Colonic mucosa (tissue), 4 donors: ENCODE results near the gene AFF3. TPM values are rescaled to one million over a fixed set of nuclear protein-coding genes. Genes with fewer than 3 reads are reported as not detected.

ENCODE experiments used
- DNase-seq: peaks from one replicate; pipeline ENCODE4 v3.0.0-alpha.2; 2020
- H3K27ac ChIP-seq: fragments of 200-600 bp; one replicate; pipeline ENCODE4 v1.8.0; 2021
- H3K27me3 ChIP-seq: fragments of 200-600 bp; one replicate; pipeline ENCODE4 v1.8.0; 2021
- H3K36me3 ChIP-seq: fragments of 200-600 bp; one replicate; pipeline ENCODE4 v1.8.0; 2021
- H3K4me1 ChIP-seq: fragments of 200-600 bp; one replicate; pipeline ENCODE4 v1.8.0; 2021; ENCODE audit warnings: mild to moderate bottlenecking
- H3K4me3 ChIP-seq: fragments of 200-600 bp; one replicate; pipeline ENCODE4 v1.8.0; 2021
- H3K9ac ChIP-seq, 2 donors: one replicate each; pipeline ENCODE4 v1.7.0; 2013; ENCODE audit warnings: control low read depth in 2 of 2, low read depth in 2 of 2, low read length in 2 of 2
- H3K9me3 ChIP-seq: fragments of 200-600 bp; one replicate; pipeline ENCODE4 v1.8.0; 2021
- intact Hi-C: fragments of 100-400 bp; cut with DNase I; formaldehyde crosslinking; loops from one replicate; pipeline ENCODE4 v1.14.1; 2022
- total RNA-seq, 2 donors: library from RNA; stranded (reverse); fragmentation: NEBNext Ultra II Directional in 1 of 2; extraction: Animal tissue kit (Norgen Biotek cat#: 25700) in 1 of 2; gene quantifications; one replicate each; pipeline ENCODE4 v1.2.1, GENCODE V29; 2021
- TF ChIP-seq, protein P1 (sequence below): fragments of 200-600 bp; IDR thresholded peaks from one replicate; pipeline ENCODE4 v1.8.0; 2022; ENCODE audit warnings: antibody characterized with exemption, mild to moderate bottlenecking
- donor health status: healthy.
- donor health status: DM: no; HTN: no; CAD: no.
- donor health status: DM: no; HTN: no; CAD: no.

AFF3 gene
- total RNA-seq, 2 donors from 2014 or later, result 0.86 to 2.6 TPM

DNA sequence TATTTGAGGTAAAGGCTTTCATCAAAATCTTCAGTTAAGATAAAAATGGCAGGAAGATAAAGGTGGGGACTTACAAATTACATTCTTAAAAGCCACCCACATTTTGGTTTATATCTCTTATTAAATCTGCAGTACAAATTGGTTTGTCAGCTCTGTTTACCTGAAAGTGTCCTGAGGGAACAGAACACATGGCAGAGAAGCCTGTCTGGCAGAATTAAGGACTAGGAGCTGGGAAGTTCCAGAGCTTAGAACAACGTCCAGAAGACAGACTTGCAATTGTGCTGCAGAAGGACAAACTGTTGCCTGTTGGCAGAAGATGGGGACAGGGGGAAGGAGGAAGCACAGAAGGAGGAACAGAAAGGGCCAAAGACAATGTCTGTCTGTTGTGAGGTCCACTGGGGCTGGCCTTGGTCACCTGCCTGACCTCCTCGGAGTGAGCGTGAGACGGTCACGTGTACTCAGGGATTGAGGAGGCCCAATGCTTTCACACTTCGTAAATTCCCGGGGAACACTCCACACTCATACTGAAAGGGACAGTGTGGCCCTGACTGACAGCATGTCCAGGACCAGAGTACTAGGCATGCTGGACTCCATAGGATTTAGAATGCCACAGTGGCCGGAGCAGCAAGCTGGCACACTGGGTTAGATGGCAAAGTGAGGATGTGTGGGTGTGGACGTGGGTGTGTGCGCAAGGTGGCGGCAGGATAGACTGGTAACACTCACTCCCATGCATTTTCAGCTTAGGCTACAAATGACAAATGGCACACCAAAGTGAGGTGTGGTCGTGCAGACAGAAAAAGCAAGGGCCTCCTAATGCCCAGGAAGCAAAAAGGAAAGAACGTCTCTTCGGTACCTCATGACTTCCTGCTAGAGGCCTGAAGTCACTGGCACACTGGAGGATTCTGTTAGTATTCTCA lies 441.6 kb downstream of the AFF3 start:
- Histone ChIP-seq H3K9ac (no peak overlapping the region), H3K36me3 (no peaks in the 10 kb centered on the region), H3K9me3 (no peaks in the 10 kb centered on the region), H3K27me3 (no peaks in the 10 kb centered on the region), H3K4me3 (no peak overlapping the region), H3K27ac (no peak overlapping the region), H3K4me1 (no peaks in the 10 kb centered on the region)
- no peak for DNase-seq
- intact Hi-C loops, result no loop called here
- TF ChIP-seq, protein P1, sequence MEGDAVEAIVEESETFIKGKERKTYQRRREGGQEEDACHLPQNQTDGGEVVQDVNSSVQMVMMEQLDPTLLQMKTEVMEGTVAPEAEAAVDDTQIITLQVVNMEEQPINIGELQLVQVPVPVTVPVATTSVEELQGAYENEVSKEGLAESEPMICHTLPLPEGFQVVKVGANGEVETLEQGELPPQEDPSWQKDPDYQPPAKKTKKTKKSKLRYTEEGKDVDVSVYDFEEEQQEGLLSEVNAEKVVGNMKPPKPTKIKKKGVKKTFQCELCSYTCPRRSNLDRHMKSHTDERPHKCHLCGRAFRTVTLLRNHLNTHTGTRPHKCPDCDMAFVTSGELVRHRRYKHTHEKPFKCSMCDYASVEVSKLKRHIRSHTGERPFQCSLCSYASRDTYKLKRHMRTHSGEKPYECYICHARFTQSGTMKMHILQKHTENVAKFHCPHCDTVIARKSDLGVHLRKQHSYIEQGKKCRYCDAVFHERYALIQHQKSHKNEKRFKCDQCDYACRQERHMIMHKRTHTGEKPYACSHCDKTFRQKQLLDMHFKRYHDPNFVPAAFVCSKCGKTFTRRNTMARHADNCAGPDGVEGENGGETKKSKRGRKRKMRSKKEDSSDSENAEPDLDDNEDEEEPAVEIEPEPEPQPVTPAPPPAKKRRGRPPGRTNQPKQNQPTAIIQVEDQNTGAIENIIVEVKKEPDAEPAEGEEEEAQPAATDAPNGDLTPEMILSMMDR, result no peak

DNA sequence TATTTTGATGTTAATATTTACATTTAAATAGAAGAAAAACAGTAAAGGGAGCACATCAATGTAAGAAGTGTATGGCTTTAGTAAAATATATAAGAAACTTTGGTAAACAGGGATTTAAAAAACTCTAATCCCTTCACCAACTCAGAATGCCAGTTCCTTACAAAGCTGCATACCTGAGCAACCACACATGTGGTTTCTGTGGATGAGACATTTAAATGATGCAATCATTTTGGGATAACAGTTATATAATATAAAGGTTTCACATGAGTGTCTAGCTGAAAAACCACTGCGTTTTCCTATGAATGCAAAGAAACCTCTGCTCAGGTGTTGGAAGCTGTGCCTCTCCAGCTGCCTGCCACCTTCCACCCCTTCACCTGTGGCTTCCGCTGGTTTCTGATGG lies 443.5 kb downstream of the AFF3 start:
- no peaks in the 10 kb centered on the region for H3K9me3 ChIP-seq
- H3K9ac ChIP-seq, result no peak overlapping the region
- no peaks in the 10 kb centered on the region for H3K36me3 ChIP-seq
- intact Hi-C loops, result no loop called here
- H3K4me3 ChIP-seq, result no peak overlapping the region
- TF ChIP-seq, protein P1, result no peak
- DNase-seq, result no peak
- H3K4me1 ChIP-seq, result no peaks in the 10 kb centered on the region
- H3K27ac ChIP-seq, result no peak overlapping the region
- H3K27me3 ChIP-seq, result no peaks in the 10 kb centered on the region

DNA sequence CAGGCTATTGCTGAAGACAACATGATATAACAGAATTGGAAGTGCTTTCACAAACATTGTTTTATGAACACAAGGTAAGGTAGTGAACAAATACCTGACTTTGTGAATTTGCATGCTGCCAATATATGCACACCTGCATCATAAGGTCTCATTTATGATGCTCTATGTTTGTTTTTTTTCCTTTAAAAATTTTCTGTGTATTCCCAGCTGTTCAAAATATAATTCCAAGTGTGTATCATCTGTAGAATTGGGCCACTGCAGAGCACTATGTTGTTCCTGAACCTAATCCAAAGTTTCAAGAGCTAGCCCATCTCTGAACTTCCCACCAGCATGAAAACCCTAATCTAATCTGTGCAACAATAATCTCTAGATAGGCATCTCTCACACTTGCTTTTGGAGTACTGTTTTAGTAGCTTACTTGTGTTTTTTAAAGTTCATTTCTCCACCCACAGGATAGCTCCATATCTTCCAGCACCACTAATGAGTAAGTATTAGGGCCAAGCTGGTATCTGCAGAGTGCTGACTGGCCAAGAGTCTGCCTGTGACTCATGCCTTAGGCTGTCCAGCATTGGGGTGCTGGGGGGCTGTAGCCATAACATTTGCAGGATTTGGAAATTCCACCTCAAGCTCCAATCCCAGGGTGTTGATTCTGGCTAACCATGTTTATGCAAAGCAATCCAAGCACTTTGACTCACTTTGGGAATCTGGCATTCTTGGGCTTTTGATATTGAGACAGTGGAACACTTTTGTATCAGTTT lies 444.4 kb downstream of the AFF3 start:
- Histone ChIP-seq H3K4me3 (no peak overlapping the region), H3K27me3 (no peaks in the 10 kb centered on the region), H3K9me3 (no peaks in the 10 kb centered on the region), H3K4me1 (no peaks in the 10 kb centered on the region), H3K27ac (no peak overlapping the region), H3K36me3 (no peaks in the 10 kb centered on the region), H3K9ac (no peak overlapping the region)
- TF ChIP-seq, protein P1, result no peak
- intact Hi-C loops, result no loop called here
- no peak for DNase-seq

DNA sequence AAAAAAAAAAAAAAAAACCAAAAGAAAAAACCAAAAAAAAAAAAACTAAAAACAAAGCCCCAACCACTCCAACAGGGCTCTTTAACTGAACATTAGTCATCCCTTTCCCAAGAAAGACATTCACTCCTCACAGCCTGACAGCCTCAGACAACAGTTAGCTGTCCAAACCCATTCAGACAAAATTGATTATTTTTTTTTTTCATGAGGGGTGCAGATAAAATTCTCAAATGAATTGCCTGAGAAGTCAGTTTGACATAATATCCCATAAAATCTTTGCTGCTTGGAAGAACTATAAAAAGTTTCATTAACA lies 446.5 kb downstream of the AFF3 start:
- Histone ChIP-seq H3K27ac (no peak overlapping the region), H3K9me3 (no peaks in the 10 kb centered on the region), H3K4me3 (no peak overlapping the region), H3K27me3 (no peaks in the 10 kb centered on the region), H3K9ac (no peak overlapping the region), H3K36me3 (no peaks in the 10 kb centered on the region), H3K4me1 (no peaks in the 10 kb centered on the region)
- DNase-seq, result no peak
- intact Hi-C loops, result no loop called here
- TF ChIP-seq, protein P1, result no peak

DNA sequence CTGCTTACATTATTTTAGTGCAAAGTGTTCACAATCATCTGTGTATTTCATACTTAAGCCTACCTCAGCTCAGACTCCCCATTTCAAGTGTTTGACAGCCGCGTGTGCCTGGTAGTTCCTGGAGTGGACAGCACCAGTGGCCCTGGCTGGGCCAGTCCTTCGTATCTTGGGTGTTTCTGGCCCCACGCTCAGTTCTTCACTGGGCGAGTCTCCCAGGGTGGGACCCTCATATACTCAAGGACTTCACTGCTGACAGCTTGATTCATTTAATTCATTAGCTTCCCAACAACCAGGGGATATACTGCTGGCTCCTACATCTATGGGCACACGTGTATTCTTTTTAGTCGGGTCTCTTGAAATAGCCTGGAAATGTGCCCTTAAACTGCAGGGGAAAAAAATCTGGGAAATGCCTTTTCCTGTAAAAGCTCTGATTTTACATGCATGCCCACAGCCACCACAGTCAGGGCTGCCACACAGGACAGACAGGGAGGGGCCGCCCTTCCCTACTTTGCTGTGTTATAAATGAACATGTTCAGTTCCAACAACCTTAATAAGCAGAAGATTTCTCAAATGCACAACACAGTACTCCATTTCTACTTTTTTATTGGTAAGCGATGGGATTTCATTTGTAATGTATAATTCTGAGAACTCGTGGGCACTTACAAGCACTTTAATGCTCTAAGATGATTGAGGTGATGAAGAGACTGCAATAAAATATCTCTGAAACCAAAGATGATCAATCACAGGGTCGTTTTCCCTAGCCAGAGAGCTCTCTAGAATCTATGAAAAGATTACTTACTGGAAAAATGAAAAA lies 447.1 kb downstream of the AFF3 start:
- TF ChIP-seq, protein P1, result no peak
- Histone ChIP-seq H3K4me1 (no peaks in the 10 kb centered on the region), H3K9me3 (no peaks in the 10 kb centered on the region), H3K4me3 (no peak overlapping the region), H3K27ac (no peak overlapping the region), H3K36me3 (no peaks in the 10 kb centered on the region), H3K9ac (no peak overlapping the region), H3K27me3 (no peaks in the 10 kb centered on the region)
- no peak for DNase-seq
- intact Hi-C loops, result no loop called here
